ENCODE results near the gene SHISA8. TPM values are rescaled to one million over a fixed set of nuclear protein-coding genes. Genes with fewer than 3 reads are reported as not detected.

SHISA8 gene
- total and polyA plus RNA-seq, 10 donors: 0.51 to 5.9 (median 3.0) TPM

GRCh38 chr22:41891407-41891806 lies 23.5 kb downstream of the SHISA8 start:
- H3K27me3 ChIP-seq (replicated peaks in 1 of 7): no peaks in the 10 kb centered on the region
- peaks cover 0 to 100% (median 93%) of the 10 kb centered on the region in 6 donors for H3K36me3 ChIP-seq
- TF ChIP-seq POLR2A (IDR thresholded peaks at IDR 0.05) (no peak), POLR2AphosphoS5 (IDR thresholded peaks at IDR 0.05) (no peak), CTCF (IDR thresholded peaks at IDR 0.05 in 8 of 11, conservative IDR thresholded peaks at IDR 0.05 in 3 of 11) (no peak)
- no peak overlapping the region for H3K27ac ChIP-seq
- DNase-seq: no peak
- no peak overlapping the region for H3K4me3 ChIP-seq
- WGBS, 5 donors: 94 to 97% (median 95%) methylated on average over 9 of the region's 9 CpGs
- peaks cover 0 to 17% (median 3%) of the 10 kb centered on the region in 6 donors for H3K4me1 ChIP-seq
- H3K9me3 ChIP-seq: no peaks in the 10 kb centered on the region
- intact Hi-C loops (cut with DNase I; ENCODE audit: low total_unique reads): no loop called here

- no peak overlapping the region for H3K4me3 ChIP-seq
- intact Hi-C loops (cut with DNase I; ENCODE audit: low total_unique reads): no loop called here
- H3K9me3 ChIP-seq: no peaks in the 10 kb centered on the region
- peaks cover 2 to 100% (median 94%) of the 10 kb centered on the region in 6 donors for H3K36me3 ChIP-seq
- H3K4me1 ChIP-seq: peaks cover 0 to 20% (median 3%) of the 10 kb centered on the region in 6 donors
- TF ChIP-seq POLR2A (IDR thresholded peaks at IDR 0.05): no peak
- TF ChIP-seq POLR2AphosphoS5 (IDR thresholded peaks at IDR 0.05): no peak
- TF ChIP-seq CTCF (IDR thresholded peaks at IDR 0.05 in 8 of 11, conservative IDR thresholded peaks at IDR 0.05 in 3 of 11): no peak
- H3K27ac ChIP-seq: peak overlapping the region in 4 of 8 donors; percentile 43 to 73 (median 50)
- 77 to 84% (median 78%) methylated on average over 4 of the region's 4 CpGs for WGBS, 5 donors
- DNase-seq: no peak
- no peaks in the 10 kb centered on the region for H3K27me3 ChIP-seq (replicated peaks in 1 of 7)
Observed at GRCh38 chr22:41888627-41889200, 26.2 kb downstream of the SHISA8 start.

GRCh38 chr22:41885516-41885915 lies 29.4 kb downstream of the SHISA8 start:
- 87 to 95% (median 90%) methylated on average over 6 of the region's 6 CpGs for whole genome bisulfite sequencing, 5 donors
- H3K27ac ChIP-seq: no peak overlapping the region
- no peak overlapping the region for H3K4me3 ChIP-seq
- no peaks in the 10 kb centered on the region for H3K27me3 ChIP-seq (replicated peaks in 1 of 7)
- no peaks in the 10 kb centered on the region for H3K9me3 ChIP-seq
- intact Hi-C loops (cut with DNase I; ENCODE audit: low total_unique reads): no loop called here
- no peak for TF ChIP-seq POLR2A (IDR thresholded peaks at IDR 0.05)
- TF ChIP-seq CTCF (IDR thresholded peaks at IDR 0.05 in 8 of 11, conservative IDR thresholded peaks at IDR 0.05 in 3 of 11): no peak
- no peak for TF ChIP-seq POLR2AphosphoS5 (IDR thresholded peaks at IDR 0.05)
- H3K4me1 ChIP-seq: peaks cover 0 to 30% (median 5%) of the 10 kb centered on the region in 6 donors
- DNase-seq: no peak
- peaks cover 5 to 100% (median 97%) of the 10 kb centered on the region in 6 donors for H3K36me3 ChIP-seq

GRCh38 chr22:41885116-41885515 lies 29.8 kb downstream of the SHISA8 start:
- no peaks in the 10 kb centered on the region for H3K27me3 ChIP-seq (replicated peaks in 1 of 7)
- intact Hi-C loops (cut with DNase I; ENCODE audit: low total_unique reads): no loop called here
- H3K36me3 ChIP-seq: peaks cover 5 to 100% (median 97%) of the 10 kb centered on the region in 6 donors
- WGBS, 5 donors: 93 to 97% (median 95%) methylated on average over 2 of the region's 2 CpGs
- DNase-seq: no peak
- peaks cover 0 to 30% (median 5%) of the 10 kb centered on the region in 6 donors for H3K4me1 ChIP-seq
- TF ChIP-seq POLR2AphosphoS5 (IDR thresholded peaks at IDR 0.05) (no peak), POLR2A (IDR thresholded peaks at IDR 0.05) (no peak), CTCF (IDR thresholded peaks at IDR 0.05 in 8 of 11, conservative IDR thresholded peaks at IDR 0.05 in 3 of 11) (no peak)
- H3K9me3 ChIP-seq: no peaks in the 10 kb centered on the region
- H3K27ac ChIP-seq: peak overlapping the region in 2 of 8 donors; percentile 61 to 80
- no peak overlapping the region for H3K4me3 ChIP-seq

Measured in spleen (tissue), 11 donors.